Effector memory CD4-positive, alpha-beta T cell (primary cell): ENCODE measurements around the gene SYNRG.

Source experiments
- DNase-seq, 3 donors: peaks; one replicate each; pipeline ENCODE4 v3.0.0-alpha.2; 2020
- H3K27ac ChIP-seq: 2 replicates; pipeline ENCODE4 v1.7.0; 2013; ENCODE audit warnings: mild to moderate bottlenecking, low read length, moderate library complexity; ENCODE audit not compliant: insufficient read depth, poor library complexity, severe bottlenecking
- H3K27me3 ChIP-seq: replicated peaks from 2 replicates; pipeline ENCODE4 v1.7.0; 2013; ENCODE audit warnings: mild to moderate bottlenecking, low read length; ENCODE audit not compliant: insufficient read depth, control insufficient read depth, poor library complexity, severe bottlenecking
- H3K36me3 ChIP-seq: 2 replicates; pipeline ENCODE4 v1.7.0; 2013; ENCODE audit warnings: mild to moderate bottlenecking, low read length, moderate library complexity; ENCODE audit not compliant: control insufficient read depth, insufficient read depth
- H3K4me1 ChIP-seq: 2 replicates; pipeline ENCODE4 v1.7.0; 2013; ENCODE audit warnings: low read length, mild to moderate bottlenecking; ENCODE audit not compliant: control insufficient read depth, insufficient read depth, poor library complexity, severe bottlenecking
- H3K4me3 ChIP-seq: 2 replicates; pipeline ENCODE4 v1.7.0; 2013; ENCODE audit warnings: low read length, low read depth, mild to moderate bottlenecking; ENCODE audit not compliant: insufficient read depth, poor library complexity, severe bottlenecking
- H3K9me3 ChIP-seq: 2 replicates; pipeline ENCODE4 v1.7.0; 2013; ENCODE audit warnings: mild to moderate bottlenecking, low read length, moderate library complexity; ENCODE audit not compliant: control insufficient read depth

SYNRG gene

DNA sequence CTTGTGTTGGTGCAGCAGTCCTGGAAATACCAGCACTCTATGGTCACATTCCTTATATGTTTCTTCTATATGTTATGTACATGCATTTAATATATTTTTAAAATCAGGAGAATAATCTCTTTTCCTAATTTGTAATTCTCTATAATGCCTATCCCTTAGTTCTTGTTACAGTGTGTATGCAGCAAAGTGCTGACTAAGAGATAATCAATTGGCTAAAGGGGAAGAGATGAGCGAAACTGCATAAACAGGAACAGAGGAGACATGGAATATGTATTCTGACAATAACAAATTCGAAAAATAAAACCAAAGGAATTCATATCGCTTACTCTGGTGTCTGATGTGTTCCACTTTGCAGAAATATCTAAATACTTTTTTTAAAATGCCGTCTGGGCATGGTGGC lies 41.7 kb downstream of the SYNRG start:
- H3K27ac ChIP-seq, result no peak overlapping the region
- H3K27me3 ChIP-seq, result no peaks in the 10 kb centered on the region
- H3K9me3 ChIP-seq, result no peaks in the 10 kb centered on the region
- no peak for DNase-seq
- no peaks in the 10 kb centered on the region for H3K4me1 ChIP-seq
- peaks cover 72% of the 10 kb centered on the region for H3K36me3 ChIP-seq
- no peak overlapping the region for H3K4me3 ChIP-seq

DNA sequence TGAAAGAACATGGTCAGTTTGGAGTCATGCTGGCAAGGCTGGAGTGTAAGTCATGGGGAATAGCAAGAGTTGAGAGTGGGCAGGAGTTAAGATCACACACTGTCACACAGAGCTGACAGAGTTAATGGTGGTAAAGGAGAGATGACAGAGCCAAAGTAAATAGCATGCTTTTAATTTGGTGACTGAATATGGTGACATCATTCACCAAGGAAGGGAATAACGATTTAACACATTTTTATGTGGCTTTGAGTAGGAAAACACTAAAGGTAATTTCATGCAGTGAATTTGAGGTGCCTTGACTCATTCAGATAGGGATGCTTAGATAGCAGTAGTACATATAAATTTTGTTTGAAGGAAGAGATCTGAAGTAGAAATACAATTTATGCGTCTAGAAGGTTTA lies 42.1 kb downstream of the SYNRG start:
- no peak overlapping the region for H3K4me3 ChIP-seq
- H3K27me3 ChIP-seq, result no peaks in the 10 kb centered on the region
- H3K36me3 ChIP-seq, result peaks cover 71% of the 10 kb centered on the region
- no peaks in the 10 kb centered on the region for H3K4me1 ChIP-seq
- H3K9me3 ChIP-seq, result no peaks in the 10 kb centered on the region
- no peak overlapping the region for H3K27ac ChIP-seq
- no peak for DNase-seq

DNA sequence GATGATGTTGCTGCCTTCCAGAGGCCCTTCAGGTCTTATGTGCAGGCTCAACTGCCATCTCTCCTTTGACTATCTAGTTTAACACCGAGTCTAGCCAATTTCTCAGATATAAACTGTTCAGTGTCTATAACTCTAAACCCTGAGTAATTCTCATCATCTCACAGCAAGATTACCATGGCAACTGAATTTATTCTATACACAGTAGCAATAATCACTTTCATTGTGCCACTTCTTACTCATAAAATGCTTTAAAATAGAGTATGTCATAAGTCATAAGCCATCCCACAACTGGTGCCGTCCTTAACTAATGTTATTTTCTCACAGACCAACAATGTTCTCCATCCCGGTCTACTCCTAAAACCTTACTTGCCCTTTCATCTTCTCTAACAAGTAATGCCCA lies 45.0 kb downstream of the SYNRG start:
- no peak for DNase-seq
- Histone ChIP-seq H3K36me3 (peaks cover 74% of the 10 kb centered on the region), H3K27me3 (no peaks in the 10 kb centered on the region), H3K9me3 (no peaks in the 10 kb centered on the region), H3K4me1 (no peaks in the 10 kb centered on the region), H3K4me3 (no peak overlapping the region), H3K27ac (no peak overlapping the region)

DNA sequence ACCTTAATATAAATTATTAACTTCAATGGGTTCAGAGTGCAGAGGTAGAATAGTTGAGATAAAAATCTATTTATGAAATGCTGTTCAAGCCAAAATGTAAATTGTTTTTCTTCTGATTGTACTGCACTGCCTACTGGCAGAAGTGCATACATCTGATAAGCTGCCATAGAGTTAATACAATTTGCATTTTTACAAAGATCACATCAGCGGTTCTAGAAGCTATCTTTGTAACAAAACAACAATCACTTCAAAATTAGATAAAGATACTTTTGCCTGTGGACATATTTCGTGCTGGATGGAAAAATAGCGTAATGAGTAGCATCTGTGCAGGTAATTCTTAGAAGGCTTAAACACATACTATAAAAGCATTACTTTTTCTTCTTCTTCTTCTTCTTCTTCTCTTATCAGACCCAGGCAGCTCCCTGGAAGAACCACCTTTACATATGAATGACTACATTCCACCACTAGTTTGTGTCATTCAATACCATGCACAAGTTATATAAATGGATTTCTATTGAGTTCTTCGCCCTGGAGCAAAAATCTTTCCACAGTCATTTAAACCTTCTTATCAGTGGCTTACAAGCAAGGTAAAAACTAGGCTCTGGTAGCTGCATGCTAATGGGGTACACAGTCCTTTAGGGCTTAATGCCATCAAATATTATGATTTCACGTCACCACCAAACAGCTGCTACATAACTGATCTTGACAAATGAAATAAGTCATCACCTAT lies 47.0 kb downstream of the SYNRG start:
- H3K9me3 ChIP-seq, result no peaks in the 10 kb centered on the region
- H3K27me3 ChIP-seq, result no peaks in the 10 kb centered on the region
- peaks cover 65% of the 10 kb centered on the region for H3K36me3 ChIP-seq
- no peaks in the 10 kb centered on the region for H3K4me1 ChIP-seq
- H3K27ac ChIP-seq, result no peak overlapping the region
- DNase-seq, result no peak
- H3K4me3 ChIP-seq, result no peak overlapping the region

DNA sequence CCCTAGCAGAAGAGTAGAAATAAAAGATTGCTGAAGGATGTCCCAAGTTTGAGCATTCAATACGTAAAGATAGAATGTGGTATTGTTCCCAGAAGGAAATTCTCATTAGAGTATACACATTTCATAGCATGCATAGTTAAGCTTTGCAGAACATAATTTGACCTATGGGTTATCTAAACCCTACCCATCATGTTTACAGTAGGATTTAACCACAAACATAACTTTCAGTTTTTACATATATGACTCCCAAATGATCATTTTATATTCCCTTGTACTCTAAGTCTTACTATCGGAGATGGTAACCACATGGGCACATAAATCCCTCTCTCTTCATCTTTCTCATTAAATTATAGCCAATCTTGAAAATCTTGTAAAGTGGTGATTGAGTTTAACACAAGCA lies 50.9 kb downstream of the SYNRG start:
- Histone ChIP-seq H3K27ac (no peak overlapping the region), H3K4me1 (no peaks in the 10 kb centered on the region), H3K9me3 (no peaks in the 10 kb centered on the region), H3K4me3 (no peak overlapping the region), H3K36me3 (peaks cover 63% of the 10 kb centered on the region), H3K27me3 (no peaks in the 10 kb centered on the region)
- no peak for DNase-seq

DNA sequence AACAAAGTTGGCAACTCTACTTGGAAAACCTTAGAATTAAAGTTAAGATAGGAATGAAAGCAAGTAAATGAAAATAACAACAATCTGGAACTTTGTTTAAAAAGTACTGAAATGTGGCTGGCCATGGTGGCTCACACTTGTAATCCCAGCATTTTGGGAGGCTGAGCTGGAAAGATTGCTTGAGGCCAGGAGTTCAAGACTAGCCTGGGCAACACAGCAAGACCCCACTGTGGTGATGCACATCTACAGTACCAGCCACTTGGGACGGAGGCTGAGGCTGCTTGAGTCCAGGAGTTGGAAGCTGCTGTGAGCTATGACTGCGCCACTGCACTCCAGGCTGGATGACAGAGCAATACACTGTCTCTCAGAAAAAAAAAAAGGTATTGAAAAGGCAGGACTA lies 51.7 kb downstream of the SYNRG start:
- no peaks in the 10 kb centered on the region for H3K9me3 ChIP-seq
- H3K36me3 ChIP-seq, result peaks cover 67% of the 10 kb centered on the region
- H3K4me3 ChIP-seq, result no peak overlapping the region
- DNase-seq, result no peak
- no peaks in the 10 kb centered on the region for H3K27me3 ChIP-seq
- peaks cover 5% of the 10 kb centered on the region for H3K4me1 ChIP-seq
- H3K27ac ChIP-seq, result no peak overlapping the region

DNA sequence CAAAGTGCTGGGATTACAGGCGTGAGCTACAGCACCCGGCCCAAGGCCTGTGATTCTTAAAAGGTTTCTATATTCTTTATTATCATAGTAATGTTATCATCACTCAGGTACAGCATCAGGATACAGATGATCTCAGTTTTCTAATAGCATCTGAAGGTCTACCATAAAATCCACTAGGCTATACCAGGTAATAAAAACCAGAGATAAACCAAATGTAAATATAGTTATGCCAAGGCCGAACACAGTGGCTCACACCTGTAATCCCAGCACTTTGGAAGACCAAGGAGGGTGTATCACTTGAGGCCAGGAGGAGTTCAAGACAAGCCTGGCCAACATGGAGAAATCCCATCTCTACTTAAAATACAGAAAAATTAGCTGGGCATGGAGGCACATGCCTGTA lies 53.8 kb downstream of the SYNRG start:
- H3K4me1 ChIP-seq, result peaks cover 6% of the 10 kb centered on the region
- DNase-seq, result no peak
- H3K9me3 ChIP-seq, result no peaks in the 10 kb centered on the region
- H3K4me3 ChIP-seq, result no peak overlapping the region
- peaks cover 54% of the 10 kb centered on the region for H3K36me3 ChIP-seq
- H3K27ac ChIP-seq, result no peak overlapping the region
- no peaks in the 10 kb centered on the region for H3K27me3 ChIP-seq

DNA sequence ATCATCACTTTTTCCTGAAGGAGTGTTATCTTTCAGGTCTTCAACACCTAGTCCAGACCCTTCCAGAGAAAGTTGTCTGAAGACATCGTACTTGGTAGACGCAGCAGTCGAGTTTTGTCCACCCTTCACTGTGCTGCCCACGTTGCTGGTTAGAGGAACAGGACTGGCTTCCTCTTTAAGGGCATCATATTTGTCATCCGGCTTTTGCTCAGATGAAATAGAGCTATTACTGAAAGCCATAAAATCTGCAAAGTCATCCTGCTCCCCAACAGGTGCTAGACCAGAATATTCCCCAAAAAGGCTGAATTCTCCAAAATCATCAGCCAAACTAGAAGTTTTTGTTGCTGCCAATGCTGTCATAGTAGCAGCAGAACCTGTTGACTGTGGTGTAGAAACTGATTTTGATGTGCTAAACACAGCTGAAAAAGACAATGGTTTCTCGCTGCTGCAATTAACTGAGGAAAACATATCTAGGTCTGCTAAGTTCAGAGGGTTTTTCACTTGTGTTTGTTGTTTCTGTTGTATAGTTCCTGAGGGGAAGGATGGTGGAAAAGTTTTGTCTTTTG lies 55.7 kb downstream of the SYNRG start:
- H3K36me3 ChIP-seq, result peaks cover 53% of the 10 kb centered on the region
- H3K4me1 ChIP-seq, result peaks cover 6% of the 10 kb centered on the region
- no peak overlapping the region for H3K27ac ChIP-seq

DNA sequence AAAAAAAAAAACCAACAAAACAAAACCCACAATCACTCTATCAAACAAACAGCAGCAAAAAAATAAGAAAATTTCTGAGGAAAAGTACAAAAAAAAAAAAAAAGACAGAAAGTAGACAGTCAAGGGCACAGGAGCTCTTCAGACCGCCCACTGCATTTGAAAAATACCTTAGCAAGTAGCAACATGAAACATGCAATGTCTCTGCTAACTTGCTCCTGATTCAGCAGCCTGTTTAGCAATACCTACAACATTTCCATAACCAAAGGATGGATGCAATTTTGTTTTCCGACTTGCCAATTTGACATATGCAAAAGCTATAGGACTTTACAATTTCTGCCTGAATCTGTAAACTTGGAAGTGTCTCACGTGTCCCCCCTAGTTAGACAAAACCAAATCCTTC lies 57.4 kb downstream of the SYNRG start:
- Histone ChIP-seq H3K27me3 (no peaks in the 10 kb centered on the region), H3K9me3 (no peaks in the 10 kb centered on the region), H3K4me3 (no peak overlapping the region), H3K4me1 (peaks cover 6% of the 10 kb centered on the region), H3K36me3 (peaks cover 41% of the 10 kb centered on the region), H3K27ac (no peak overlapping the region)
- DNase-seq, result no peak

More for the DNA sequence above, 55.7 kb downstream of the SYNRG start:
- H3K27me3 ChIP-seq, result no peaks in the 10 kb centered on the region
- H3K9me3 ChIP-seq, result no peaks in the 10 kb centered on the region
- H3K4me3 ChIP-seq, result no peak overlapping the region
- no peak for DNase-seq

DNA sequence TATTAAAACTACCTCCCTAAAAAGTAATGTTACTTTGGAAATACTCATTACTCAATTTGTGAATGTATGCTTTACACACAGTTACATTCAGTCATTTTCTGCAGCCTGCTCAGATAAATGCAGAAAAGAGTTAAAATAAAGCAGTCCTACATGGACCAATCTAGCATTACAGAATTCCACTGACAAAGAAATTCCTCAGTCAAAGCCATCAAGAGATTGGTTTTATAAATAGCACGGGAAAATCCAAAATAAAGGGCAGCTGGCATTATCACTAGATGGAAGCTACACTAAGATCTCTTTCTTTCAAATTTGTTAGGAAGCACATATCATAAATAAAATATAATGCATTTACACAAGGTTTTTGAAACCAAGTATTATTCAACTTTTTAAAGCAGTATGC lies 61.2 kb downstream of the SYNRG start:
- Histone ChIP-seq H3K27me3 (no peaks in the 10 kb centered on the region), H3K4me1 (peaks cover 5% of the 10 kb centered on the region), H3K4me3 (no peak overlapping the region), H3K36me3 (peaks cover 24% of the 10 kb centered on the region), H3K9me3 (no peaks in the 10 kb centered on the region), H3K27ac (no peak overlapping the region)
- DNase-seq, result no peak
